Coronary artery (tissue), 2 donors: ENCODE results near the gene DGKH.

Source experiments
- DNase-seq: peaks from one replicate; pipeline ENCODE4 v3.0.0-alpha.2; 2017; ENCODE audit warnings: low spot score
- H3K27ac ChIP-seq, 2 donors: fragments of 200-600 bp; sonication (generic); one replicate each; pipeline ENCODE4 v1.5.1; 2016 to 2019
- H3K4me3 ChIP-seq: fragments of 200-600 bp; sonication (generic); 2 replicates; pipeline ENCODE4 v1.5.1; 2016; ENCODE audit warnings: mild to moderate bottlenecking, moderate library complexity
- CTCF ChIP-seq: fragments of 200-600 bp; sonication (generic); IDR thresholded peaks from one replicate; pipeline ENCODE4 v1.5.1; 2019; ENCODE audit warnings: antibody characterized with exemption

DGKH gene

GRCh38 chr13:42040730-42041010 lies 7.8 kb upstream of the DGKH start:
- no peak for TF ChIP-seq CTCF
- Histone ChIP-seq H3K4me3 (peak overlapping the region; percentile 91), H3K27ac (peak overlapping the region; percentile 81 to 95)
- no peak for DNase-seq

GRCh38 chr13:42041011-42041683 lies 7.3 kb upstream of the DGKH start:
- Histone ChIP-seq H3K4me3 (peak overlapping the region; percentile 91), H3K27ac (peak overlapping the region; percentile 81 to 95)
- no peak for TF ChIP-seq CTCF
- DNase-seq, result peak; percentile 77

- Histone ChIP-seq H3K27ac (peak overlapping the region; percentile 81 to 95), H3K4me3 (peak overlapping the region; percentile 91)
- DNase-seq, result peak; percentile 78
- peak; percentile 29 for TF ChIP-seq CTCF
Observed at GRCh38 chr13:42041684-42042035, 6.8 kb upstream of the DGKH start.

GRCh38 chr13:42043676-42044075 lies 4.8 kb upstream of the DGKH start:
- Histone ChIP-seq H3K4me3 (no peak overlapping the region), H3K27ac (no peak overlapping the region)
- no peak for TF ChIP-seq CTCF
- no peak for DNase-seq

GRCh38 chr13:42046448-42046847 lies 2.0 kb upstream of the DGKH start:
- no peak for DNase-seq
- Histone ChIP-seq H3K4me3 (no peak overlapping the region), H3K27ac (no peak overlapping the region)
- TF ChIP-seq CTCF, result no peak

- DNase-seq, result peak; percentile 77
- peak overlapping the region; percentile 83 for H3K4me3 ChIP-seq
- H3K27ac ChIP-seq, result peak overlapping the region; percentile 90 to 97
- no peak for TF ChIP-seq CTCF
Observed at GRCh38 chr13:42047561-42048341, 697 bp upstream of the DGKH start.
